Upper lobe of right lung (tissue), 1 donor: Measurements from ENCODE around the gene PEX11G. TPM values are rescaled to one million over a fixed set of nuclear protein-coding genes. Genes with fewer than 3 reads are reported as not detected.

ENCODE experiments used
- ATAC-seq: fragments of 200-7000 bp; cut with Tn5 transposase; one replicate; pipeline ENCODE4 v1.9.1; 2020; ENCODE audit warnings: mild to moderate bottlenecking, moderate library complexity
- DNase-seq: peaks from one replicate; pipeline ENCODE4 v3.0.0-alpha.2; 2020
- H3K27ac ChIP-seq: fragments of 200-600 bp; one replicate; pipeline ENCODE4 v1.8.0; 2022
- H3K27me3 ChIP-seq: fragments of 200-600 bp; one replicate; pipeline ENCODE4 v1.8.0; 2022; ENCODE audit warnings: mild to moderate bottlenecking
- H3K36me3 ChIP-seq: fragments of 200-600 bp; one replicate; pipeline ENCODE4 v1.8.0; 2022
- H3K4me1 ChIP-seq: fragments of 200-600 bp; one replicate; pipeline ENCODE4 v1.8.0; 2022
- H3K4me3 ChIP-seq: fragments of 200-600 bp; one replicate; pipeline ENCODE4 v1.8.0; 2022; ENCODE audit warnings: mild to moderate bottlenecking
- H3K9me3 ChIP-seq: fragments of 200-600 bp; one replicate; pipeline ENCODE4 v1.8.0; 2022
- CTCF ChIP-seq: fragments of 200-600 bp; IDR thresholded peaks from one replicate; pipeline ENCODE4 v1.8.0; 2022; ENCODE audit warnings: antibody characterized with exemption
- intact Hi-C: fragments of 100-400 bp; cut with DNase I; formaldehyde crosslinking; loops from one replicate; pipeline ENCODE4 v1.11.0; 2022
- total RNA-seq: library from RNA; stranded (reverse); fragmentation: NEBNext Ultra II Directional; extraction: Animal tissue kit (Norgen Biotek cat#: 25700); gene quantifications from one replicate; pipeline ENCODE4 v1.2.1, GENCODE V29; 2021
- donor health status: DM: no; HTN: yes; CAD: no; lungs with severe emphysema.

Gene PEX11G
- total RNA-seq, 1 donor from 2014 or later, result 3.6 TPM

GRCh38 chr19:7482584-7483439 is 6.0 kb downstream of the PEX11G start:
- intact Hi-C loops, result no loop called here
- no peak for TF ChIP-seq CTCF
- Histone ChIP-seq H3K9me3 (no peaks in the 10 kb centered on the region), H3K36me3 (no peaks in the 10 kb centered on the region), H3K4me1 (peaks cover 21% of the 10 kb centered on the region), H3K27ac (peak overlapping the region; percentile 55), H3K27me3 (no peaks in the 10 kb centered on the region), H3K4me3 (no peak overlapping the region)
- DNase-seq (no peak), ATAC-seq (peak; percentile 49)

GRCh38 chr19:7480970-7481255 is 7.9 kb downstream of the PEX11G start:
- intact Hi-C loops, result no loop called here
- peaks cover 21% of the 10 kb centered on the region for H3K4me1 ChIP-seq
- H3K4me3 ChIP-seq, result no peak overlapping the region
- no peaks in the 10 kb centered on the region for H3K27me3 ChIP-seq
- peak overlapping the region; percentile 58 for H3K27ac ChIP-seq
- no peaks in the 10 kb centered on the region for H3K36me3 ChIP-seq
- no peaks in the 10 kb centered on the region for H3K9me3 ChIP-seq
- no peak for TF ChIP-seq CTCF
- peak; percentile 54 for ATAC-seq
- no peak for DNase-seq

GRCh38 chr19:7480222-7480969 is 8.4 kb downstream of the PEX11G start:
- intact Hi-C loops, result no loop called here
- DNase-seq, result no peak
- Histone ChIP-seq H3K27me3 (no peaks in the 10 kb centered on the region), H3K36me3 (no peaks in the 10 kb centered on the region), H3K4me3 (no peak overlapping the region), H3K4me1 (peaks cover 21% of the 10 kb centered on the region), H3K27ac (peak overlapping the region; percentile 58), H3K9me3 (no peaks in the 10 kb centered on the region)
- no peak for ATAC-seq
- TF ChIP-seq CTCF, result no peak

- Histone ChIP-seq H3K4me1 (peaks cover 21% of the 10 kb centered on the region), H3K9me3 (no peaks in the 10 kb centered on the region), H3K4me3 (no peak overlapping the region), H3K27ac (no peak overlapping the region), H3K27me3 (no peaks in the 10 kb centered on the region), H3K36me3 (no peaks in the 10 kb centered on the region)
- no peak for TF ChIP-seq CTCF
- ATAC-seq (no peak), DNase-seq (no peak)
- intact Hi-C loops, result no loop called here
These were observed 10.0 kb downstream of the PEX11G start for GRCh38 chr19:7478843-7479227.

- no peak overlapping the region for H3K27ac ChIP-seq
- no peak for DNase-seq
- intact Hi-C loops, result no loop called here
These were observed 10.5 kb downstream of the PEX11G start for GRCh38 chr19:7478173-7478842.

More at GRCh38 chr19:7478173-7478842, 10.5 kb downstream of the PEX11G start:
- no peaks in the 10 kb centered on the region for H3K9me3 ChIP-seq
- H3K4me1 ChIP-seq, result peaks cover 18% of the 10 kb centered on the region
- H3K4me3 ChIP-seq, result no peak overlapping the region
- no peak for ATAC-seq
- no peaks in the 10 kb centered on the region for H3K36me3 ChIP-seq
- TF ChIP-seq CTCF, result no peak
- H3K27me3 ChIP-seq, result no peaks in the 10 kb centered on the region
